Measurements from ENCODE around the gene IVNS1ABP. TPM values are rescaled to one million over a fixed set of nuclear protein-coding genes. Genes with fewer than 3 reads are reported as not detected.

Gene IVNS1ABP
- total RNA-seq, 1 donor from 2014 or later: 123 TPM

GRCh38 chr1:185249563-185249962, 67.5 kb downstream of the IVNS1ABP start:
- no peak for TF ChIP-seq CTCF (IDR thresholded peaks at IDR 0.05)
- no peaks in the 10 kb centered on the region for H3K36me3 Mint-ChIP-seq (ENCODE audit: low read depth)
- H3K4me1 Mint-ChIP-seq (ENCODE audit: low read depth): no peaks in the 10 kb centered on the region
- no peak overlapping the region for H3K4me3 Mint-ChIP-seq (ENCODE audit: unreplicated experiment)
- no peak overlapping the region for H3K27ac Mint-ChIP-seq (ENCODE audit: unreplicated experiment)
- no peak for DNase-seq (ENCODE audit: low spot score)
- H3K9me3 Mint-ChIP-seq (ENCODE audit: low read depth): no peaks in the 10 kb centered on the region
- no peaks in the 10 kb centered on the region for H3K27me3 Mint-ChIP-seq (ENCODE audit: low read depth)

Other genes starting within 250 kb of the IVNS1ABP start
- gene TRMT1L, start 160.3 kb downstream of the IVNS1ABP start, total RNA-seq: 10.9 to 21.0 TPM (median 12.6 TPM) in 3 replicates
- 2.7 to 3.5 TPM (median 3.3 TPM) in 3 replicates for gene SWT1, start 160.1 kb downstream of the IVNS1ABP start, total RNA-seq

All from chondrocyte (in vitro differentiated cells).